PC-9 (cell line): ENCODE results near the gene DHX58. TPM values are rescaled to one million over a fixed set of nuclear protein-coding genes. Genes with fewer than 3 reads are reported as not detected.

Source experiments
- BruUV-seq: library from RNA; stranded (reverse); fragments of 400-500 nt; replicated peaks from 2 replicates; lab custom pipeline; 2021; lab: Mats Ljungman, UMichigan
- CTCF ChIA-PET: fragments of 300-600 bp; sonication (Branson Sonifier 250); formaldehyde crosslinking; loops from one replicate; lab custom pipeline; 2022; ENCODE audit warnings: antibody characterized with exemption; lab: Charles Lee
- POLR2A ChIA-PET: fragments of 300-600 bp; sonication (Branson Sonifier 250); formaldehyde crosslinking; loops from one replicate; lab custom pipeline; 2022; ENCODE audit warnings: antibody characterized with exemption; ENCODE audit not compliant: unreplicated experiment; lab: Charles Lee
- DNase-seq, 2 experiments: peaks; one replicate each; pipeline versions ENCODE4 v3.0.0 to v3.0.0-alpha.2; 2015 to 2022; ENCODE audit warnings: mixed read lengths in 1 of 2
- H2AFZ ChIP-seq: fragments of 200-600 bp; sonication (generic); 2 replicates; pipeline ENCODE4 v1.8.1; 2017; ENCODE audit warnings: antibody characterized with exemption
- H3F3A ChIP-seq: fragments of 200-600 bp; sonication (generic); 2 replicates; pipeline ENCODE4 v1.8.1; 2017; ENCODE audit warnings: antibody characterized with exemption, mild to moderate bottlenecking, low read depth; ENCODE audit not compliant: insufficient read depth
- H3K27ac ChIP-seq: fragments of 200-600 bp; sonication (generic); 2 replicates; pipeline ENCODE4 v1.6.1; 2016; ENCODE audit warnings: mixed run types
- H3K27me3 ChIP-seq: fragments of 200-600 bp; sonication (generic); 2 replicates; pipeline ENCODE4 v1.6.1; 2016; ENCODE audit warnings: low read depth, mixed run types; ENCODE audit not compliant: insufficient read depth
- H3K36me3 ChIP-seq: fragments of 200-600 bp; sonication (generic); 2 replicates; pipeline ENCODE4 v1.6.1; 2016; ENCODE audit warnings: low read depth, mixed run types
- H3K4me1 ChIP-seq: fragments of 200-600 bp; sonication (generic); replicated peaks from 2 replicates; pipeline ENCODE4 v1.6.1; 2016; ENCODE audit warnings: mixed run types; ENCODE audit not compliant: insufficient read depth
- H3K4me2 ChIP-seq: fragments of 200-600 bp; sonication (generic); 2 replicates; pipeline ENCODE4 v1.6.1; 2017; ENCODE audit warnings: mixed run types
- H3K4me3 ChIP-seq: fragments of 200-600 bp; sonication (generic); 2 replicates; pipeline ENCODE4 v1.6.1; 2016; ENCODE audit warnings: mixed run types
- H3K79me2 ChIP-seq: fragments of 200-600 bp; sonication (generic); 2 replicates; pipeline ENCODE4 v1.6.1; 2017; ENCODE audit warnings: low read depth, mixed run types
- H3K9me2 ChIP-seq: fragments of 200-600 bp; sonication (generic); 2 replicates; pipeline ENCODE4 v1.8.1; 2017; ENCODE audit warnings: mild to moderate bottlenecking; ENCODE audit not compliant: insufficient read depth
- H3K9me3 ChIP-seq: fragments of 200-600 bp; sonication (generic); 2 replicates; pipeline ENCODE4 v1.8.1; 2016; ENCODE audit warnings: low read depth; ENCODE audit not compliant: insufficient read depth
- H4K20me1 ChIP-seq: fragments of 200-600 bp; sonication (generic); 2 replicates; pipeline ENCODE4 v1.8.1; 2017; ENCODE audit not compliant: insufficient read depth
- CTCF ChIP-seq: fragments of 200-600 bp; sonication (generic); conservative IDR thresholded peaks from 2 replicates; pipeline ENCODE4 v1.6.1; 2017; ENCODE audit warnings: mixed run types, antibody characterized with exemption, mild to moderate bottlenecking, moderate library complexity
- EZH2 ChIP-seq: fragments of 200-600 bp; sonication (generic); IDR thresholded peaks from 2 replicates; pipeline ENCODE4 v1.8.0; 2017; ENCODE audit warnings: antibody characterized with exemption, low read depth
- intact Hi-C: fragments of 100-400 bp; cut with micrococcal nuclease; formaldehyde crosslinking; loops from one replicate; pipeline ENCODE4 v1.10.0; 2022; ENCODE audit not compliant: unreplicated experiment
- total RNA-seq: library from RNA; stranded (reverse); gene quantifications from 2 replicates; pipeline ENCODE4 v1.2.3, GENCODE V29; 2021

The DHX58 gene
- total RNA-seq, 1 experiment from 2014 or later = 17.9 TPM

- Histone ChIP-seq H3K79me2 (no peaks in the 10 kb centered on the region), H4K20me1 (no peaks in the 10 kb centered on the region), H3K4me1 (no peaks in the 10 kb centered on the region), H3K27me3 (no peaks in the 10 kb centered on the region), H3K9me2 (no peaks in the 10 kb centered on the region), H2AFZ (no peak overlapping the region), H3K9me3 (no peaks in the 10 kb centered on the region), H3K4me3 (no peak overlapping the region), H3K36me3 (no peaks in the 10 kb centered on the region), H3K27ac (no peak overlapping the region), H3K4me2 (no peak overlapping the region), H3F3A (peaks cover 11% of the 10 kb centered on the region; the same call in 1 of the 2 replicates)
- POLR2A ChIA-PET = no interaction called here
- intact Hi-C loops = no loop called here
- no TSS peak for BruUV-seq
- CTCF ChIA-PET = no interaction called here
- no peak for TF ChIP-seq CTCF
- no peak for TF ChIP-seq EZH2
- no peak for DNase-seq
These were observed 21.3 kb downstream of the DHX58 start for GRCh38 chr17:42090964-42091790.

- Histone ChIP-seq H3K9me3 (no peaks in the 10 kb centered on the region), H3K9me2 (no peaks in the 10 kb centered on the region), H3K4me3 (no peak overlapping the region), H3K4me2 (no peak overlapping the region), H3K27me3 (no peaks in the 10 kb centered on the region), H3K36me3 (no peaks in the 10 kb centered on the region), H3K79me2 (no peaks in the 10 kb centered on the region), H4K20me1 (no peaks in the 10 kb centered on the region), H3F3A (peaks cover 11% of the 10 kb centered on the region; the same call in 1 of the 2 replicates), H2AFZ (no peak overlapping the region), H3K4me1 (no peaks in the 10 kb centered on the region), H3K27ac (no peak overlapping the region)
- intact Hi-C loops = no loop called here
- no peak for TF ChIP-seq EZH2
- no peak for TF ChIP-seq CTCF
- DNase-seq = no peak
- POLR2A ChIA-PET = interaction anchor here (0.5 kb wide), 1 partner anchor 241 kb away, joined by 4 read pairs; no protein-coding TSS in a partner anchor
- BruUV-seq = no TSS peak
- CTCF ChIA-PET = no interaction called here
These were observed 23.8 kb downstream of the DHX58 start for GRCh38 chr17:42088736-42089135.

- intact Hi-C loops = no loop called here
- H4K20me1 ChIP-seq = no peaks in the 10 kb centered on the region
- no TSS peak for BruUV-seq
- ChIA-PET POLR2A (interaction anchor here (0.5 kb wide), 1 partner anchor 241 kb away, joined by 4 read pairs; no protein-coding TSS in a partner anchor), CTCF (no interaction called here)
- TF ChIP-seq CTCF (no peak), EZH2 (no peak)
- H2AFZ ChIP-seq = no peak overlapping the region
- no peaks in the 10 kb centered on the region for H3K36me3 ChIP-seq
- H3F3A ChIP-seq = peaks cover 11% of the 10 kb centered on the region; the same call in 1 of the 2 replicates
- H3K79me2 ChIP-seq = no peaks in the 10 kb centered on the region
- no peak overlapping the region for H3K27ac ChIP-seq
- H3K9me2 ChIP-seq = no peaks in the 10 kb centered on the region
- DNase-seq = no peak
- H3K4me1 ChIP-seq = no peaks in the 10 kb centered on the region
- H3K4me3 ChIP-seq = no peak overlapping the region
- no peak overlapping the region for H3K4me2 ChIP-seq
- H3K27me3 ChIP-seq = no peaks in the 10 kb centered on the region
- H3K9me3 ChIP-seq = no peaks in the 10 kb centered on the region
These were observed 24.5 kb downstream of the DHX58 start for GRCh38 chr17:42087736-42088705.
